SK-N-SH (cell line): ENCODE results near the gene RPS19. TPM values are rescaled to one million over a fixed set of nuclear protein-coding genes. Genes with fewer than 3 reads are reported as not detected.

Experiments
- CTCF ChIA-PET: fragments of 300-600, 350-600 bp; formaldehyde crosslinking; extraction: SDS; loops from one replicate; lab custom pipeline; 2021; lab: Yijun Ruan, JAX
- POLR2A ChIA-PET: fragments of 350-600 bp; sonication (Branson Sonifier 250); formaldehyde crosslinking; extraction: SDS; loops from one replicate; lab custom pipeline; 2020; ENCODE audit warnings: antibody characterized with exemption, inconsistent platforms; lab: Yijun Ruan, JAX
- DNase-seq: peaks from one replicate; pipeline ENCODE4 v3.0.0; 2012
- H2AFZ ChIP-seq: fragments of 200-600 bp; sonication (generic); 2 replicates; pipeline ENCODE4 v1.8.1; 2016; ENCODE audit warnings: antibody characterized with exemption, mild to moderate bottlenecking, low read depth
- H3F3A ChIP-seq: fragments of 200-600 bp; sonication (generic); replicated peaks from 2 replicates; pipeline ENCODE3; 2016; ENCODE audit warnings: antibody characterized with exemption, mild to moderate bottlenecking; ENCODE audit not compliant: insufficient read depth
- H3K27ac ChIP-seq, 2 experiments: fragments of 200-500 bp in 1 of 2; fragments of 200-600 bp in 1 of 2; sonication (Bioruptor generic) in 1 of 2; sonication (generic), shearing (Covaris generic) in 1 of 2; 2 replicates each; pipeline versions ENCODE4 v1.5.1 to v1.6.1; 2014 to 2016; ENCODE audit warnings: low read depth in 2 of 2, inconsistent platforms in 1 of 2, low read length in 1 of 2, mild to moderate bottlenecking in 1 of 2, mixed read lengths in 1 of 2
- H3K27me3 ChIP-seq: fragments of 200-600 bp; sonication (generic), shearing (Covaris generic); 2 replicates; pipeline ENCODE4 v1.6.1; 2016; ENCODE audit warnings: mixed run types; ENCODE audit not compliant: insufficient read depth
- H3K36me3 ChIP-seq, 2 experiments: fragments of 200-500 bp in 1 of 2; fragments of 200-600 bp in 1 of 2; sonication (Bioruptor generic) in 1 of 2; sonication (generic) in 1 of 2; replicated peaks in 1 of 2; 2 replicates each; pipeline versions ENCODE3 to v1.5.1; 2014 to 2016; ENCODE audit warnings: low read length in 1 of 2, mild to moderate bottlenecking in 1 of 2; ENCODE audit not compliant: insufficient read depth in 2 of 2, control insufficient read depth in 1 of 2
- H3K4me1 ChIP-seq, 2 experiments: fragments of 200-500 bp in 1 of 2; fragments of 200-600 bp in 1 of 2; sonication (Bioruptor generic) in 1 of 2; sonication (generic), shearing (Covaris generic) in 1 of 2; 2 replicates each; pipeline versions ENCODE4 v1.5.1 to v1.6.1; 2014 to 2016; ENCODE audit warnings: low read depth in 1 of 2, low read length in 1 of 2, mixed run types in 1 of 2; ENCODE audit not compliant: insufficient read depth in 2 of 2, control insufficient read depth in 1 of 2
- H3K4me2 ChIP-seq: fragments of 200-600 bp; sonication (generic), shearing (Covaris generic); 2 replicates; pipeline ENCODE4 v1.6.1; 2017; ENCODE audit warnings: mixed run types
- H3K4me3 ChIP-seq, 2 experiments: fragments of 200-500 bp in 1 of 2; fragments of 200-600 bp in 1 of 2; sonication (Bioruptor generic) in 1 of 2; sonication (generic), shearing (Covaris generic) in 1 of 2; 2 replicates each; pipeline versions ENCODE4 v1.5.1 to v1.8.1; 2014 to 2016; ENCODE audit warnings: low read depth in 2 of 2, inconsistent platforms in 1 of 2, low read length in 1 of 2, mild to moderate bottlenecking in 1 of 2, mixed read lengths in 1 of 2, moderate library complexity in 1 of 2
- H3K79me2 ChIP-seq: fragments of 200-600 bp; sonication (generic); 2 replicates; pipeline ENCODE4 v1.8.1; 2017; ENCODE audit warnings: mild to moderate bottlenecking; ENCODE audit not compliant: insufficient read depth
- H3K9ac ChIP-seq: fragments of 200-600 bp; sonication (generic); 2 replicates; pipeline ENCODE4 v1.6.1; 2017; ENCODE audit warnings: mixed run types
- H3K9me2 ChIP-seq: fragments of 200-600 bp; sonication (generic); 2 replicates; pipeline ENCODE4 v1.6.1; 2017; ENCODE audit warnings: mixed run types
- H3K9me3 ChIP-seq: fragments of 200-600 bp; sonication (generic); 2 replicates; pipeline ENCODE4 v1.6.1; 2017; ENCODE audit warnings: mixed run types, mild to moderate bottlenecking, moderate library complexity
- H4K20me1 ChIP-seq: fragments of 200-600 bp; sonication (generic); 2 replicates; pipeline ENCODE4 v1.6.1; 2017; ENCODE audit warnings: mild to moderate bottlenecking, mixed run types; ENCODE audit not compliant: insufficient read depth
- EP300 ChIP-seq, 2 experiments: IDR thresholded peaks; 2 replicates each; pipeline versions ENCODE4 v1.4.0 to v1.6.1; 2012; ENCODE audit warnings: borderline replicate concordance in 1 of 2, low read depth in 1 of 2, low read length in 1 of 2
- GATA2 ChIP-seq: sonication (generic); formaldehyde crosslinking; IDR thresholded peaks from 2 replicates; pipeline ENCODE4 v1.5.0; 2020; ENCODE audit warnings: mild to moderate bottlenecking, missing genetic modification reagents
- JUND ChIP-seq: IDR thresholded peaks from 2 replicates; pipeline ENCODE4 v1.4.0; 2012
- MEF2A ChIP-seq: IDR thresholded peaks from 2 replicates; pipeline ENCODE4 v1.4.0; 2012; ENCODE audit warnings: low read depth, borderline replicate concordance
- MXI1 ChIP-seq: IDR thresholded peaks from 2 replicates; pipeline ENCODE4 v1.6.1; 2012; ENCODE audit warnings: mild to moderate bottlenecking, low read depth, low read length, improper control_type of control experiment
- NFIC ChIP-seq: IDR thresholded peaks from 2 replicates; pipeline ENCODE4 v1.4.0; 2012; ENCODE audit warnings: borderline replicate concordance
- NRF1 ChIP-seq: IDR thresholded peaks from 2 replicates; pipeline ENCODE4 v1.6.1; 2012; ENCODE audit warnings: low read depth, mild to moderate bottlenecking, low read length
- POLR2AphosphoS5 ChIP-seq: IDR thresholded peaks from 2 replicates; pipeline ENCODE4 v1.6.1; 2012; ENCODE audit warnings: low read depth, low read length
- RCOR1 ChIP-seq: fragments of 150-350 bp; IDR thresholded peaks from 2 replicates; pipeline ENCODE4 v1.6.1; 2017; ENCODE audit warnings: antibody characterized with exemption, low read length
- RFX5 ChIP-seq: IDR thresholded peaks from 2 replicates; pipeline ENCODE4 v1.6.1; 2012; ENCODE audit warnings: mild to moderate bottlenecking, improper control_type of control experiment, low read length
- TAF1 ChIP-seq: IDR thresholded peaks from 2 replicates; pipeline ENCODE4 v1.6.1; 2012; ENCODE audit warnings: low read depth, mild to moderate bottlenecking, low read length, moderate library complexity, borderline replicate concordance
- TEAD4 ChIP-seq: IDR thresholded peaks from 2 replicates; pipeline ENCODE4 v1.4.0; 2012; ENCODE audit warnings: mild to moderate bottlenecking, borderline replicate concordance; ENCODE audit not compliant: insufficient read depth
- USF2 ChIP-seq: fragments of 150-350 bp; IDR thresholded peaks from 2 replicates; pipeline ENCODE4 v1.6.1; 2017; ENCODE audit warnings: antibody characterized with exemption, low read length, low read depth, borderline replicate concordance
- ZBTB33 ChIP-seq: IDR thresholded peaks from 2 replicates; pipeline ENCODE4 v1.4.0; 2012; ENCODE audit warnings: low read depth, borderline replicate concordance
- WGBS: methylation state at CpG from one replicate; pipeline ENCODE4 v1.1.6; 2017; ENCODE audit warnings: low lambda C conversion rate; 5-methylcytosine and 5-hydroxymethylcytosine counted together
- polyA plus RNA-seq, 3 experiments: library from polyadenylated mRNA; depleted of rRNA; stranded (reverse); fragments of >200 nt; gene quantifications; 2 replicates each; pipeline ENCODE4 v1.2.3, GENCODE V29; 2012
- TF ChIP-seq, protein P1 (sequence below): IDR thresholded peaks from 2 replicates; pipeline ENCODE4; 2012
- TF ChIP-seq, protein P2 (sequence below): IDR thresholded peaks from 2 replicates; pipeline ENCODE4 v1.4.0; 2012; ENCODE audit warnings: low read depth
- TF ChIP-seq, protein P3 (sequence below): IDR thresholded peaks from 2 replicates; pipeline ENCODE4 v1.6.1; 2012; ENCODE audit warnings: mild to moderate bottlenecking, low read depth, low read length, moderate library complexity

Gene RPS19
- polyA plus RNA-seq, 1 of the 3 experiments (the other 2 are of a cell fraction), result 2,819 TPM

- H3K4me2 ChIP-seq, result no peak overlapping the region
- 27% methylated on average over 38 of the region's 38 CpGs for WGBS
- CTCF ChIA-PET, result no interaction called here
Measured at GRCh38 chr19:41915021-41915775, 55.1 kb downstream of the RPS19 start.

More at GRCh38 chr19:41915021-41915775, 55.1 kb downstream of the RPS19 start:
- Histone ChIP-seq H3K27ac (no peak overlapping the region), H3K4me1 (no peaks in the 10 kb centered on the region; a peak in 1 of 4 replicates)
- TF ChIP-seq MXI1 (no peak), MEF2A (no peak), RFX5 (no peak), EP300 (IDR thresholded peaks at IDR 0.05; ENCODE audit: borderline replicate concordance in 1 of 2, low read depth in 1 of 2, low read length in 1 of 2) (no peak), JUND (no peak), NFIC (no peak), ZBTB33 (no peak), RCOR1 (no peak), NRF1 (no peak), TAF1 (no peak), POLR2AphosphoS5 (no peak), USF2 (no peak), GATA2 (no peak), TEAD4 (no peak)
- TF ChIP-seq, protein P1, sequence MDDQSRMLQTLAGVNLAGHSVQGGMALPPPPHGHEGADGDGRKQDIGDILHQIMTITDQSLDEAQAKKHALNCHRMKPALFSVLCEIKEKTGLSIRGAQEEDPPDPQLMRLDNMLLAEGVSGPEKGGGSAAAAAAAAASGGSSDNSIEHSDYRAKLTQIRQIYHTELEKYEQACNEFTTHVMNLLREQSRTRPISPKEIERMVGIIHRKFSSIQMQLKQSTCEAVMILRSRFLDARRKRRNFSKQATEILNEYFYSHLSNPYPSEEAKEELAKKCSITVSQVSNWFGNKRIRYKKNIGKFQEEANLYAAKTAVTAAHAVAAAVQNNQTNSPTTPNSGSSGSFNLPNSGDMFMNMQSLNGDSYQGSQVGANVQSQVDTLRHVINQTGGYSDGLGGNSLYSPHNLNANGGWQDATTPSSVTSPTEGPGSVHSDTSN, result no peak
- TF ChIP-seq, protein P2, sequence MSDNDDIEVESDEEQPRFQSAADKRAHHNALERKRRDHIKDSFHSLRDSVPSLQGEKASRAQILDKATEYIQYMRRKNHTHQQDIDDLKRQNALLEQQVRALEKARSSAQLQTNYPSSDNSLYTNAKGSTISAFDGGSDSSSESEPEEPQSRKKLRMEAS, result no peak
- TF ChIP-seq, protein P3, sequence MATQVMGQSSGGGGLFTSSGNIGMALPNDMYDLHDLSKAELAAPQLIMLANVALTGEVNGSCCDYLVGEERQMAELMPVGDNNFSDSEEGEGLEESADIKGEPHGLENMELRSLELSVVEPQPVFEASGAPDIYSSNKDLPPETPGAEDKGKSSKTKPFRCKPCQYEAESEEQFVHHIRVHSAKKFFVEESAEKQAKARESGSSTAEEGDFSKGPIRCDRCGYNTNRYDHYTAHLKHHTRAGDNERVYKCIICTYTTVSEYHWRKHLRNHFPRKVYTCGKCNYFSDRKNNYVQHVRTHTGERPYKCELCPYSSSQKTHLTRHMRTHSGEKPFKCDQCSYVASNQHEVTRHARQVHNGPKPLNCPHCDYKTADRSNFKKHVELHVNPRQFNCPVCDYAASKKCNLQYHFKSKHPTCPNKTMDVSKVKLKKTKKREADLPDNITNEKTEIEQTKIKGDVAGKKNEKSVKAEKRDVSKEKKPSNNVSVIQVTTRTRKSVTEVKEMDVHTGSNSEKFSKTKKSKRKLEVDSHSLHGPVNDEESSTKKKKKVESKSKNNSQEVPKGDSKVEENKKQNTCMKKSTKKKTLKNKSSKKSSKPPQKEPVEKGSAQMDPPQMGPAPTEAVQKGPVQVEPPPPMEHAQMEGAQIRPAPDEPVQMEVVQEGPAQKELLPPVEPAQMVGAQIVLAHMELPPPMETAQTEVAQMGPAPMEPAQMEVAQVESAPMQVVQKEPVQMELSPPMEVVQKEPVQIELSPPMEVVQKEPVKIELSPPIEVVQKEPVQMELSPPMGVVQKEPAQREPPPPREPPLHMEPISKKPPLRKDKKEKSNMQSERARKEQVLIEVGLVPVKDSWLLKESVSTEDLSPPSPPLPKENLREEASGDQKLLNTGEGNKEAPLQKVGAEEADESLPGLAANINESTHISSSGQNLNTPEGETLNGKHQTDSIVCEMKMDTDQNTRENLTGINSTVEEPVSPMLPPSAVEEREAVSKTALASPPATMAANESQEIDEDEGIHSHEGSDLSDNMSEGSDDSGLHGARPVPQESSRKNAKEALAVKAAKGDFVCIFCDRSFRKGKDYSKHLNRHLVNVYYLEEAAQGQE, result no peak
- TF ChIP-seq, all 33 proteins: peak for 0
- Histone ChIP-seq H4K20me1 (no peaks in the 10 kb centered on the region), H3F3A (no peaks in the 10 kb centered on the region), H2AFZ (no peak overlapping the region), H3K9ac (no peak overlapping the region), H3K4me3 (no peak overlapping the region), H3K9me2 (no peaks in the 10 kb centered on the region), H3K79me2 (no peaks in the 10 kb centered on the region), H3K27me3 (peaks cover 41% of the 10 kb centered on the region), H3K36me3 (no peaks in the 10 kb centered on the region), H3K9me3 (no peaks in the 10 kb centered on the region)
- DNase-seq, result no peak
- POLR2A ChIA-PET, result no interaction called here
